Neuron (in vitro differentiated cells): ENCODE results near the gene OR4C46.
"Not testable (repeated sequence)": the region's sequence is repeated elsewhere in the genome, so short reads cannot be mapped to it uniquely, and the experiment has no call there.

Source experiments
- H2AFZ ChIP-seq: one replicate; pipeline ENCODE4 v1.6.1; 2013; ENCODE audit warnings: low read depth, mild to moderate bottlenecking, inconsistent platforms, low read length, moderate library complexity
- H3K27me3 ChIP-seq: one replicate; pipeline ENCODE4 v1.6.1; 2013; ENCODE audit warnings: low read length; ENCODE audit not compliant: insufficient read depth
- H3K36me3 ChIP-seq: one replicate; pipeline ENCODE4 v1.6.1; 2013; ENCODE audit warnings: low read length; ENCODE audit not compliant: insufficient read depth
- H3K4me1 ChIP-seq: one replicate; pipeline ENCODE4 v1.6.1; 2013; ENCODE audit warnings: low read length; ENCODE audit not compliant: insufficient read depth
- H3K4me3 ChIP-seq: 2 replicates; pipeline ENCODE4 v1.5.1; 2013; ENCODE audit warnings: mild to moderate bottlenecking, low read length, moderate library complexity
- H3K9me3 ChIP-seq: one replicate; pipeline ENCODE4 v1.6.1; 2013; ENCODE audit warnings: low read length

Gene OR4C46

DNA sequence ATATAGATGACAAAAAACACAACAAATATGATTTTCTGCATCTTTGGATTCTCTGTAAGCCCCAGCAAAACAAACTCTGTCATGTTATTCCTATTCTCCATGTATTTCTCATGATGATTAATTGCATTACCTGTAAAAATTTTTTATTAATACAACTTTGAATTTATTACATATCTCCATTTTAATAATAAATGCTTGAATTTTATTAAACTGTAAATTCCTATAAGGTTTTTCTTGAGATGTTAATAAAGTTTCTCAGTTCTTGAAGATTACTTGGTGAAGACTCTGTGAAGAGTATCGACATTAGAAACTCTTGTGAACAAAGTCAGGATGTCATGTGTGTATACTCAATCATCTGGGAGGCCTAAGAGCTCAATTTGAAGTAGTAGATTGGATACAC lies at the start of gene OR4C46:
Gene OR4C46, minus strand, starts transcription at position 101 of the 400 bp plus-strand sequence. Its CDS starts 0 bp downstream, at position 101.
- Histone ChIP-seq H3K27me3 (no peaks in the 10 kb centered on the region), H3K4me3 (no peak within 1 kb of the TSS), H3K4me1 (peaks cover 2% of the 10 kb centered on the region), H3K36me3 (no peaks in the 10 kb centered on the region), H2AFZ (no peak within 1 kb of the TSS), H3K9me3 (no peaks in the 10 kb centered on the region)

- H2AFZ ChIP-seq, H3K9me3 ChIP-seq, H3K36me3 ChIP-seq, H3K4me1 ChIP-seq, H3K4me3 ChIP-seq, H3K27me3 ChIP-seq: not testable (repeated sequence)
Observed at GRCh38 chr11:54645606-54646005, 41.8 kb upstream of the OR4C46 start.

GRCh38 chr11:54561439-54561838 lies 42.4 kb downstream of the OR4C46 start:
- not testable (repeated sequence) for H3K9me3 ChIP-seq, H3K4me1 ChIP-seq, H3K36me3 ChIP-seq, H3K4me3 ChIP-seq, H2AFZ ChIP-seq, H3K27me3 ChIP-seq

- no peaks in the 10 kb centered on the region for H3K9me3 ChIP-seq
- H3K27me3 ChIP-seq: no peaks in the 10 kb centered on the region
- no peaks in the 10 kb centered on the region for H3K36me3 ChIP-seq
- H3K4me1 ChIP-seq: no peaks in the 10 kb centered on the region
- H2AFZ ChIP-seq: no peak overlapping the region
- no peak overlapping the region for H3K4me3 ChIP-seq
Observed at GRCh38 chr11:54558919-54559318, 44.9 kb downstream of the OR4C46 start.

GRCh38 chr11:54558407-54558806 lies 45.4 kb downstream of the OR4C46 start:
- Histone ChIP-seq H2AFZ (no peak overlapping the region), H3K9me3 (no peaks in the 10 kb centered on the region), H3K4me3 (no peak overlapping the region), H3K27me3 (no peaks in the 10 kb centered on the region), H3K4me1 (no peaks in the 10 kb centered on the region), H3K36me3 (no peaks in the 10 kb centered on the region)
